ENCODE results near the gene ETFBKMT. TPM values are rescaled to one million over a fixed set of nuclear protein-coding genes. Genes with fewer than 3 reads are reported as not detected.

ETFBKMT gene
- total RNA-seq, 1 experiment from 2014 or later = 2.4 TPM

DNA sequence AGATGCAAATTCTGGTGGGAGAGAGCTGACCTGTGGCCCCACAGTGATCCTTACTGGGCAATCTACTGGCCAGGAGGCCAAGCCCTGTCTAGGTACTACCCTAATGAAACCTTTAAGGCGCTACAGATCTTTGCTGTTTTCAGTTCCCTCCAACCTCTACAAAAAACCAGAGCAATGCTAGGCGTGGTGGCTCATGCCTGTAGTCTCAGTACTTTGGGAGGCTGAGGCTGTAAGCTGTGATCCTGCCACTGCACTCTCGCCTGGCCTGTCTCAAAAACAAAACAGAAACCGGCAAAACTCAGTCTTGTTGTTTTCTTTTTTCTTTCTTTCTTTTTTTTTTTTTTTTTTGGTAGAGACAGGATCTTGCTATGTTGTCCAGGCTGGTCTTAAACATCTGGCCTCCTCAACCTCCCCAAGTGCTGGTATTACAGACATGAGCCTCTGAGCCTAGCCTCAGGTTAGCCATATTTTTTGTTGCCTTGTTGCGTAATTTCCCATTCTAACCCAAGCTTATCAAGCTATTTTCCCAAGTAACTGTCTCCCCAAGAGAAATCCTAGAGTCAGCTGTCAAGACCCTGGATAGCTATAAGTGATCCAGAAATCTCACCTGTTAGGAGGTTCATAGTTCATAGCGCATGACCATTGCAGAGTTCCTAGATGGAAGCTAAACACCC is 2.8 kb downstream of the ETFBKMT start:
- CTCF ChIA-PET = no interaction called here
- no peaks in the 10 kb centered on the region for H4K20me1 ChIP-seq (ENCODE audit: insufficient read depth)
- no peak overlapping the region for H2AFZ ChIP-seq
- no peak overlapping the region for H3K27ac ChIP-seq
- peaks cover 17% of the 10 kb centered on the region for H3K4me1 ChIP-seq (replicated peaks; ENCODE audit: insufficient read depth)
- no peak overlapping the region for H3K4me3 ChIP-seq
- H3K9me3 ChIP-seq (ENCODE audit: insufficient read depth, low read depth) = no peaks in the 10 kb centered on the region
- no peaks in the 10 kb centered on the region for H3K79me2 ChIP-seq (ENCODE audit: low read depth)
- no peaks in the 10 kb centered on the region for H3K36me3 ChIP-seq (ENCODE audit: low read depth)
- intact Hi-C loops (cut with micrococcal nuclease; ENCODE audit: unreplicated experiment) = no loop called here
- POLR2A ChIA-PET (ENCODE audit: unreplicated experiment) = interaction anchor here (0.5 kb wide), 1 partner anchor 65 kb away, joined by 3 read pairs; no protein-coding TSS in a partner anchor
- H3K9me2 ChIP-seq (ENCODE audit: insufficient read depth) = no peaks in the 10 kb centered on the region
- TF ChIP-seq CTCF (conservative IDR thresholded peaks at IDR 0.05) = no peak
- TF ChIP-seq EZH2 (IDR thresholded peaks at IDR 0.05; ENCODE audit: low read depth) = no peak
- peaks cover 5% of the 10 kb centered on the region; the same call in 1 of the 2 replicates for H3F3A ChIP-seq (ENCODE audit: insufficient read depth, low read depth)
- no peak for DNase-seq
- no peak overlapping the region for H3K4me2 ChIP-seq
- no peaks in the 10 kb centered on the region for H3K27me3 ChIP-seq (ENCODE audit: insufficient read depth, low read depth)
- no TSS peak for BruUV-seq (replicated peaks)

DNA sequence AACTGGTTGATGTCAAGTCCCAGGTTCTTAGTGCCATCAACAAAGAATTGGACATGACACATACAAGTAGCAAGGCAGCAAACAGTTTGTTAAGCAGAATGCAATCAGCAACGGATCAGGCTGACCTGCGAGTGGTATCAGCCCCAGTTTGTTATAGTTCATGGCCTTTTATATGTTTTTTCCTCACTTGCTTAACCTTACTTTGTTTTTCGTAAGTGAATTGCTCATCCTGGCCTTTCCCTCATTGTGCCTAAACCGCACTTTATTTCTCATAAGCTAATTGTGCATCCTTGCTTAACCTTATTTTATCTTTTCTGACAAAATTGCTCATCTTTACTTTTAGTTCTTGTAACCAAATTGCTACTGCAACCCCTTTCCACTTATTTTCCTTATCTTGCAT is 4.1 kb downstream of the ETFBKMT start:
- no peak overlapping the region for H3K4me3 ChIP-seq
- H3K4me2 ChIP-seq = no peak overlapping the region
- H3K4me1 ChIP-seq (replicated peaks; ENCODE audit: insufficient read depth) = peaks cover 10% of the 10 kb centered on the region; the same call in 1 of the 2 replicates
- no peaks in the 10 kb centered on the region for H3K9me2 ChIP-seq (ENCODE audit: insufficient read depth)
- intact Hi-C loops (cut with micrococcal nuclease; ENCODE audit: unreplicated experiment) = no loop called here
- H3K27ac ChIP-seq = no peak overlapping the region
- DNase-seq = no peak
- H3K36me3 ChIP-seq (ENCODE audit: low read depth) = no peaks in the 10 kb centered on the region
- ChIA-PET CTCF (interaction anchor here (0.6 kb wide), 1 partner anchor 411 kb away, joined by 6 read pairs; no protein-coding TSS in a partner anchor), POLR2A (ENCODE audit: unreplicated experiment) (no interaction called here)
- no peak overlapping the region for H2AFZ ChIP-seq
- TF ChIP-seq CTCF (conservative IDR thresholded peaks at IDR 0.05) (no peak), EZH2 (IDR thresholded peaks at IDR 0.05; ENCODE audit: low read depth) (no peak)
- H3K27me3 ChIP-seq (ENCODE audit: insufficient read depth, low read depth) = no peaks in the 10 kb centered on the region
- peaks cover 5% of the 10 kb centered on the region; the same call in 1 of the 2 replicates for H3F3A ChIP-seq (ENCODE audit: insufficient read depth, low read depth)
- H3K9me3 ChIP-seq (ENCODE audit: insufficient read depth, low read depth) = no peaks in the 10 kb centered on the region
- H3K79me2 ChIP-seq (ENCODE audit: low read depth) = no peaks in the 10 kb centered on the region
- H4K20me1 ChIP-seq (ENCODE audit: insufficient read depth) = no peaks in the 10 kb centered on the region
- BruUV-seq (replicated peaks) = no TSS peak

DNA sequence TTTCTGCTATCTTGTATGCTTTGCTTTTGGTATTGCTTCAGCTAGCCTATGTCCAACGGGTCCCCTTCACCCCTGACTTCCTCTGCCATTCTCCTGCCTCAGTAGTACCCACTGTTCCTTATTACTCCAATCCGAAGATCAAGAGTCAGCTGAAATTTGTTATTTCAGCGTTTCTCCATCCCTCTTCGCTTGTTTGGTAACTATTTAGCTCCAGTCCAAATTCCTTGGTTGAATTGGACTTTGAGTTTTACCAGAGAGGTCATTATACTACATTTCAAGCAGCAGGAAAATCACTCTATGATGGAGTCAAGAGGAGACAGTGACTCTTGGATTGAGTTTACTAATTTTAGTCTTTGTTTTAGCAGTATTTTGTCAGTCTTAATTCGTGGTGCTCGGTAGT is 4.5 kb downstream of the ETFBKMT start:
- Histone ChIP-seq H3K27me3 (ENCODE audit: insufficient read depth, low read depth) (no peaks in the 10 kb centered on the region), H3K36me3 (ENCODE audit: low read depth) (no peaks in the 10 kb centered on the region), H3K9me2 (ENCODE audit: insufficient read depth) (no peaks in the 10 kb centered on the region), H3K9me3 (ENCODE audit: insufficient read depth, low read depth) (0 out of 2 replicates have a peak, but pooled peaks cover 4% of the 10 kb centered on the region), H2AFZ (no peak overlapping the region), H4K20me1 (ENCODE audit: insufficient read depth) (no peaks in the 10 kb centered on the region), H3K4me3 (no peak overlapping the region), H3K27ac (no peak overlapping the region), H3K4me2 (no peak overlapping the region), H3F3A (ENCODE audit: insufficient read depth, low read depth) (peaks cover 5% of the 10 kb centered on the region; the same call in 1 of the 2 replicates), H3K79me2 (ENCODE audit: low read depth) (no peaks in the 10 kb centered on the region), H3K4me1 (replicated peaks; ENCODE audit: insufficient read depth) (peaks cover 10% of the 10 kb centered on the region; the same call in 1 of the 2 replicates)
- BruUV-seq (replicated peaks) = no TSS peak
- CTCF ChIA-PET = interaction anchor here (0.6 to 0.7 kb wide), 2 partner anchors 125 to 411 kb away, joined by 3 to 6 read pairs; no protein-coding TSS in a partner anchor
- DNase-seq = no peak
- no peak for TF ChIP-seq EZH2 (IDR thresholded peaks at IDR 0.05; ENCODE audit: low read depth)
- no peak for TF ChIP-seq CTCF (conservative IDR thresholded peaks at IDR 0.05)
- intact Hi-C loops (cut with micrococcal nuclease; ENCODE audit: unreplicated experiment) = no loop called here
- POLR2A ChIA-PET (ENCODE audit: unreplicated experiment) = no interaction called here
